Naive thymus-derived CD4-positive, alpha-beta T cell (primary cell): Measurements from ENCODE around the gene ITSN2. TPM values are rescaled to one million over a fixed set of nuclear protein-coding genes. Genes with fewer than 3 reads are reported as not detected.

Experiments used
- ATAC-seq: fragments of 150-1000 bp; cut with Tn5 transposase; 2 replicates; pipeline ENCODE4 v1.10.0; 2021; ENCODE audit warnings: mild to moderate bottlenecking, moderate library complexity
- CTCF ChIA-PET: fragments of 350-600 bp; sonication (Branson Sonifier 250); formaldehyde crosslinking; loops from one replicate; lab custom pipeline; 2021; ENCODE audit warnings: antibody characterized with exemption; lab: Charles Lee
- POLR2A ChIA-PET: fragments of 350-600 bp; sonication (Branson Sonifier 250); formaldehyde crosslinking; loops from one replicate; lab custom pipeline; 2021; ENCODE audit warnings: antibody characterized with exemption, inconsistent platforms; lab: Charles Lee
- DNase-seq, 9 donors: peaks; one replicate each; pipeline versions ENCODE4 v3.0.0 to v3.0.0-alpha.2; 2020 to 2022; ENCODE audit warnings: mixed read lengths in 1 of 9
- H3K27ac ChIP-seq: one replicate; pipeline ENCODE4 v1.7.0; 2013; ENCODE audit warnings: mild to moderate bottlenecking, low read depth, low read length, moderate library complexity
- H3K27me3 ChIP-seq, 2 donors: one replicate each; pipeline ENCODE4 v1.7.0; 2013; ENCODE audit warnings: low read length in 2 of 2, mild to moderate bottlenecking in 2 of 2, moderate library complexity in 2 of 2; ENCODE audit not compliant: control insufficient read depth in 2 of 2, insufficient read depth in 2 of 2
- H3K36me3 ChIP-seq, 3 experiments: 1 replicate in 2 of 3; 2 replicates in 1 of 3; pipeline ENCODE4 v1.7.0; 2013; ENCODE audit warnings: low read length in 3 of 3, mild to moderate bottlenecking in 3 of 3, moderate library complexity in 1 of 3; ENCODE audit not compliant: insufficient read depth in 3 of 3, control insufficient read depth in 2 of 3
- H3K4me1 ChIP-seq, 2 donors: one replicate each; pipeline ENCODE4 v1.7.0; 2013; ENCODE audit warnings: low read length in 2 of 2, mild to moderate bottlenecking in 2 of 2, moderate library complexity in 1 of 2; ENCODE audit not compliant: control insufficient read depth in 2 of 2, insufficient read depth in 2 of 2
- H3K4me3 ChIP-seq: 2 replicates; pipeline ENCODE4 v1.7.0; 2013; ENCODE audit warnings: mild to moderate bottlenecking, low read length
- H3K9me3 ChIP-seq, 3 experiments: 1 replicate in 2 of 3; 2 replicates in 1 of 3; pipeline ENCODE4 v1.7.0; 2013; ENCODE audit warnings: low read length in 3 of 3; ENCODE audit not compliant: control insufficient read depth in 2 of 3
- H3K27ac Mint-ChIP-seq, 9 donors: one replicate each; pipeline ENCODE4 v1.8.0; 2020 to 2022; ENCODE audit warnings: mixed read lengths in 9 of 9, mild to moderate bottlenecking in 8 of 9, moderate library complexity in 5 of 9, inconsistent platforms in 2 of 9
- H3K27me3 Mint-ChIP-seq, 5 donors: one replicate each; pipeline ENCODE4 v1.8.0; 2021 to 2022; ENCODE audit warnings: mixed read lengths in 5 of 5, mild to moderate bottlenecking in 1 of 5
- H3K36me3 Mint-ChIP-seq, 5 donors: one replicate each; pipeline ENCODE4 v1.8.0; 2020 to 2022; ENCODE audit warnings: mixed read lengths in 5 of 5, mild to moderate bottlenecking in 3 of 5, inconsistent platforms in 1 of 5
- H3K4me1 Mint-ChIP-seq, 7 donors: one replicate each; pipeline ENCODE4 v1.8.0; 2020 to 2022; ENCODE audit warnings: mixed read lengths in 7 of 7, mild to moderate bottlenecking in 3 of 7, inconsistent platforms in 1 of 7
- H3K4me3 Mint-ChIP-seq, 10 donors: one replicate each; pipeline ENCODE4 v1.8.0; 2020 to 2022; ENCODE audit warnings: mild to moderate bottlenecking in 10 of 10, mixed read lengths in 10 of 10, moderate library complexity in 6 of 10, inconsistent platforms in 2 of 10
- H3K9me3 Mint-ChIP-seq, 11 donors: one replicate each; pipeline ENCODE4 v1.8.0; 2020 to 2022; ENCODE audit warnings: mixed read lengths in 11 of 11, mild to moderate bottlenecking in 4 of 11, inconsistent platforms in 1 of 11, moderate library complexity in 1 of 11
- intact Hi-C, 2 donors: fragments of 100-400 bp; cut with micrococcal nuclease; formaldehyde crosslinking; loops; one replicate each; pipeline ENCODE4 v1.15.1; 2023
- polyA plus RNA-seq, 2 donors: library from polyadenylated mRNA; unstranded; fragments of 300-500 nt; fragmentation: Illumina TruSeq; gene quantifications; one replicate each; pipeline ENCODE4 v1.2.3, GENCODE V29; 2021
- total RNA-seq, 6 experiments: library from RNA in 5 of 6; stranded (reverse) in 5 of 6; gene quantifications; 1 replicate in 5 of 6; 2 replicates in 1 of 6; pipeline ENCODE4 v1.2.3 and lab custom pipeline; 2021 to 2026

The ITSN2 gene
- total and polyA plus RNA-seq, 7 experiments from 2014 or later: 53.0 to 133 (median 91.5) TPM

DNA sequence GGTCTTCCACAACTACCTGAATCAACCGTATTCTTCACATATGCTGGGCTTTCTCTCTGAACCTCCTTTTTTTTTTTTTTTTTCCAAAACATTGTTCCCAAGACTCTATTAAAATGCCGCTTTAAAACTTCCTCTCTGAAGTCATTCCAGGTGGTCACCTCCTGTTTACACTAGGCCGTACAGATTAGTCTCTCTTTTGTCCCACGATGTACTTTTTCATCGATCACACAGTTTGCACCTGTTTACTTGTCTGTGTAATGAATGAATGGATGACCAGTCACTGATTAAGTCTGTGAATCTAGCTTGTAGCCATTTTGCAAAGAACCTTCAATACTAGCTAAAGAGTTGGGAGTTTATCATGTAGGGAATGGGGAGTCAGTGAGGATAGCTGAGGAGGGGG is 202.2 kb downstream of the ITSN2 start:
- Mint-ChIP-seq H3K27ac (no peak overlapping the region), H3K27me3 (no peaks in the 10 kb centered on the region), H3K4me3 (no peak overlapping the region), H3K4me1 (no peaks in the 10 kb centered on the region), H3K36me3 (peaks cover 0 to 37% (median 26%) of the 10 kb centered on the region in 5 donors), H3K9me3 (peaks cover 0 to 9% (median 0%) of the 10 kb centered on the region in 11 donors)
- Histone ChIP-seq H3K4me1 (no peaks in the 10 kb centered on the region), H3K36me3 (no peaks in the 10 kb centered on the region), H3K27me3 (no peaks in the 10 kb centered on the region), H3K4me3 (no peak overlapping the region), H3K27ac (no peak overlapping the region), H3K9me3 (no peaks in the 10 kb centered on the region)
- no peak for ATAC-seq
- POLR2A ChIA-PET: interaction anchor here (0.7 kb wide), 1 partner anchor 252 kb away, joined by 3 read pairs; no protein-coding TSS in a partner anchor
- intact Hi-C loops: no loop called here
- no peak for DNase-seq
- CTCF ChIA-PET: no interaction called here

DNA sequence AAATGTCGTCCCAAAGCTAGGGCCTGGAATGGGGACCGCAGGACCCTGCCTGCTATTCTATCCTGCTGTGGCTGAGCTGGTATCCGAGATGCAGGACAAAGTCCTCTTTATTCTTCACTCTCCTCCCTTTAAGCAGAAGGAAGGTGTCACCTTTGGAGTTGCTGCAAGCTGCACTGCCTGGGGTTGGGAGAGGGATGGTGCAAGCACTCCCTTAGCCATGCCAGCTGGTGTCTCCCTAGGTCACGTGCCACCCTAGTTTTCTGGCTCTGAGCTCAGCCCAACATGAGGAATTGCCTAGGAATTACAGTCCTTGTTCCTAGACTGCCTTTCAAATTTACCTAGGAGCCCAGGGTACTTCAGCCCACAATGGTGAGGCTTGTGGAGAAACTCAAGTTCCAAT is 206.9 kb downstream of the ITSN2 start:
- no peaks in the 10 kb centered on the region for H3K27me3 Mint-ChIP-seq
- ATAC-seq: no peak
- intact Hi-C loops: no loop called here
- H3K4me1 ChIP-seq: no peaks in the 10 kb centered on the region
- H3K27me3 ChIP-seq: no peaks in the 10 kb centered on the region
- ChIA-PET CTCF (no interaction called here), POLR2A (no interaction called here)
- H3K9me3 ChIP-seq: no peaks in the 10 kb centered on the region
- DNase-seq: no peak
- peaks cover 1 to 9% (median 6%) of the 10 kb centered on the region in 11 donors for H3K9me3 Mint-ChIP-seq
- H3K4me3 Mint-ChIP-seq: no peak overlapping the region
- peaks cover 7 to 40% (median 23%) of the 10 kb centered on the region in 5 donors for H3K36me3 Mint-ChIP-seq
- H3K27ac ChIP-seq: no peak overlapping the region
- no peak overlapping the region for H3K4me3 ChIP-seq
- H3K36me3 ChIP-seq: no peaks in the 10 kb centered on the region
- H3K4me1 Mint-ChIP-seq: no peaks in the 10 kb centered on the region
- no peak overlapping the region for H3K27ac Mint-ChIP-seq

Other genes with a start within 250 kb of the ITSN2 start
- not detected for gene PFN4, start 237.2 kb downstream of the ITSN2 start, total RNA-seq
- not detected for gene PFN4, start 237.2 kb downstream of the ITSN2 start, polyA plus RNA-seq
- 10 to 100 TPM in 4 of 5 experiments, 1 to 10 TPM in 1; 7.8 to 27.5 (median 24.8) TPM for gene FAM228B, start 237.1 kb downstream of the ITSN2 start, total RNA-seq
- 1 to 10 TPM; 5.2 to 9.5 TPM for gene FAM228B, start 237.1 kb downstream of the ITSN2 start, polyA plus RNA-seq
- 1 to 10 TPM in 1 of 5 experiments, under 1 TPM in 2, not detected in 2; 0.54 to 1.4 (median 0.63) TPM for gene FAM228A, start 185.5 kb downstream of the ITSN2 start, total RNA-seq
- not detected for gene FAM228A, start 185.5 kb downstream of the ITSN2 start, polyA plus RNA-seq
- gene NCOA1, start 130.7 kb upstream of the ITSN2 start, total RNA-seq: 10 to 100 TPM; 20.9 to 72.8 (median 46.6) TPM
- 10 to 100 TPM; 13.2 to 20.7 TPM for gene NCOA1, start 130.7 kb upstream of the ITSN2 start, polyA plus RNA-seq